Body of pancreas (tissue), 4 donors: ENCODE measurements around the gene TEP1.

Experiments used
- CTCF ChIP-seq, 7 experiments: fragments of 450-650 bp in 4 of 7; fragments of 200-600 bp in 3 of 7; sonication (generic) in 3 of 7; IDR thresholded peaks; one replicate each; pipeline ENCODE4 v1.5.1; 2016 to 2019; ENCODE audit warnings: antibody characterized with exemption in 7 of 7
- POLR2A ChIP-seq, 3 donors: fragments of 450-650 bp; IDR thresholded peaks; one replicate each; pipeline ENCODE4 v1.6.1; 2016; ENCODE audit warnings: antibody characterized with exemption in 3 of 3, mild to moderate bottlenecking in 2 of 3

GRCh38 chr14:20391505-20391904, 21.8 kb downstream of the TEP1 start:
- TF ChIP-seq CTCF (IDR thresholded peaks at IDR 0.05) = no peak
- TF ChIP-seq POLR2A (IDR thresholded peaks at IDR 0.05) = no peak
